GM21619 (cell line): ENCODE data around the gene ATP8B4.

Source experiments
- ATAC-seq: cut with Tn5 transposase; IDR thresholded peaks from one replicate; pipeline ENCODE4 v1.9.1; 2021; ENCODE audit not compliant: unreplicated experiment

ATP8B4 gene

DNA sequence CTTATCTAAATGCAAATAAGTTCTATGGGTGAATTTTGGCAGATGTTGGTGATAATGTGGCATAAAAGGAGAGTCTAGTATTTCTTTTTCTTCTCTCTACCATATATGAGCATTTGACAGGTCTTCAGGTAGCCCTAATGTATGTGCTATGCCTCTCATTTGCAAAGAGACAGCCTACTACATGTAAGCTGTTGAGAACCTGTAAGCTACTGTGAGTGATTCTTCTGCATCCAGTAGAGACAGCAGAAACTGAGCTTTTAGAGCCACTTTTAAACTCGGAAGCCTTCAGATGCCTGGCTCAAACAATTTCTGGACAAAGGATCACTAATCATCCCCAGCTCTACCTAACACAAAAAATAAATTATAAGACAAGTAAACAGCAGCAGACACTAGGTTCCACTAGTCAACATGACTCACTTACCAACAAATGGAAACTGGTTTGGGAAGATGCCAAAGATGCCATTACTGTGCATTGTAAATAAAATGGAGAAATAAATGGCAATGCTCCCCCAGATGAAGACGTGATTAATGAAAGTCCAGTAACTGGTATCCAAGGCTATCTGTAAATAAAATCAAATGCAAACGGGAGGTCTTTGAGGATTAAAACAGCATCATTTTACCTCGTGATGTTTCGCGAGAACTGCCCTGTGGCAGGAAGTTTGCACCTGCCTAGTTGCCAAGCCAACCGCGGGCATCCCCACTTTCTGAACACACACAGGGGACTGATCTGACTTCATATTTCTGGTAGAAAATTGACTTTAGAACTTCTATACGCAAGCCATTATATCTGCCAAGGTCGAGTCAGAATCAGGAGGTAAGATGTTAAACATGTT is 252.9 kb downstream of the ATP8B4 start:
- ATAC-seq: no peak

DNA sequence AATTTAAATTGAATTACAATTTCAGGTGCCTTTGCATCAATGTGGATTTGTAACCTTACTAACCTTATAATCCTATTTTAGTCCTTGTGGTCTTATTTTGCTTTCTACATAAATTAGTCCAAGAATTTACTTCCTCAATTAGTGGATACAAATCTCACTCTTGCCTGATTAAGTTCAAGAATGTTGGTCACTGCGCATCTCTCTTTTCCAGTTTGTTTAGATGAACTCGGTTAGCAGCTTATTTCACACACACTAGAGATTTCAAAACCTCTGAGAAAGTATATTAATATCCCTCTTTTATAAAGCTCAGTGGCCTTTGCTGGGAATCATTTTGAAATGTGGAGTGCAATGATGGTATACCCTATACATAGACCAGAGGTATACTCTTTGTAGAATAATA is 254.8 kb downstream of the ATP8B4 start:
- no peak for ATAC-seq

DNA sequence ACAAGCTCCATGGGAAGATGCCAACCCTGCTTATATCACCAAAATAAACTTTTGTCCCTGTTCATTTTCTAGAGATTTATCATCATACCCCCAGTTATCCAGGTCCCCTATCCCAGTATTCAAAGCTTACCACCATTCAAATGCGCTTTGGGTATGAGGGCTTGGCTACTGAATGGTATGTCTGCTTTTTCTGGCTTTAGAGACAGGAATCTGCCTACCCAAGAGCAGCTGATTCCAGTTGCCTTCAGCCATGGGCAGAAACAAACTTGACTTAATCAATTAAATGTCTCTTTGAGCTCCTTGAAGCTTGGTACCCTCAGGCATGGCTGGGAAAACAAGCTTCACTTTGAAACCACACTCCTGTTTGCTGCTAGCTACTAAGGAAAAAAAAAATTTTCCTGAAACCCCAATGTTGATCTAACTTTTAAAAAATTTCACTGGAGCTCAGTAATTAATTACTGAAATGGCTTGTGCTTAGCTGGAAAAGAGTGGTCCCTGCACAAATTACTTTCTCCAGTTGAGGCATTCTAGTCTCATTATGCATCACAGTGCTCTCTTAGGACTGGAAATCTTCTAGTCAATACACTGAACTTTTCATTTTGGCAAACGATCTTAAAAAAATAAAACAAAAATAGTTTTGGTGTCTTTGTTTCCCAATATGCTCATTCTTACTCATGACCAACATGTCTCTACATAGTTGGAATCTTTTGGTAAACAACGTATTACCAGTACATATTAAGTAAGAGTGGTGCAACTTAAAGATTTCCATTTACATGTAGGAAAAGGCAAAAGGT is 255.4 kb downstream of the ATP8B4 start:
- ATAC-seq: no peak

DNA sequence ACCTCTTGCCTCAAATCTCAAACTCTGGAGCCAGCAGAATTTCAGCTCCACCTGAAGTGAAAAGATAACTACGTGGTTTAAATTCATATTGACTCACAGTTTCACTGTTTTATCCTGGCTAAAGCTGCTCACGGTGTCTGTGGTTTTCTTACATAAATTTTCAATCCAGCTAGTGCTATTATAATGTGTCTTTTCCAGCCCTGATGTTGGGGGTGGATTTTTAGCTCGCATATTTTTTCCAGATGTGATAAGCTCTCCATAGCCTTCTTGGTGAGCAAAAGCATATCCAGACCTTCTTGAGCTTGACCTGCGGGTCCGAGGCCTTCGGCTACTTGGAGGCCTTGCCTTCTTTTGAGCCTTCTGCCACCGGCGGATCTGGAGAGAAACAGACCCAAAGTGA is 258.9 kb downstream of the ATP8B4 start:
- no peak for ATAC-seq

DNA sequence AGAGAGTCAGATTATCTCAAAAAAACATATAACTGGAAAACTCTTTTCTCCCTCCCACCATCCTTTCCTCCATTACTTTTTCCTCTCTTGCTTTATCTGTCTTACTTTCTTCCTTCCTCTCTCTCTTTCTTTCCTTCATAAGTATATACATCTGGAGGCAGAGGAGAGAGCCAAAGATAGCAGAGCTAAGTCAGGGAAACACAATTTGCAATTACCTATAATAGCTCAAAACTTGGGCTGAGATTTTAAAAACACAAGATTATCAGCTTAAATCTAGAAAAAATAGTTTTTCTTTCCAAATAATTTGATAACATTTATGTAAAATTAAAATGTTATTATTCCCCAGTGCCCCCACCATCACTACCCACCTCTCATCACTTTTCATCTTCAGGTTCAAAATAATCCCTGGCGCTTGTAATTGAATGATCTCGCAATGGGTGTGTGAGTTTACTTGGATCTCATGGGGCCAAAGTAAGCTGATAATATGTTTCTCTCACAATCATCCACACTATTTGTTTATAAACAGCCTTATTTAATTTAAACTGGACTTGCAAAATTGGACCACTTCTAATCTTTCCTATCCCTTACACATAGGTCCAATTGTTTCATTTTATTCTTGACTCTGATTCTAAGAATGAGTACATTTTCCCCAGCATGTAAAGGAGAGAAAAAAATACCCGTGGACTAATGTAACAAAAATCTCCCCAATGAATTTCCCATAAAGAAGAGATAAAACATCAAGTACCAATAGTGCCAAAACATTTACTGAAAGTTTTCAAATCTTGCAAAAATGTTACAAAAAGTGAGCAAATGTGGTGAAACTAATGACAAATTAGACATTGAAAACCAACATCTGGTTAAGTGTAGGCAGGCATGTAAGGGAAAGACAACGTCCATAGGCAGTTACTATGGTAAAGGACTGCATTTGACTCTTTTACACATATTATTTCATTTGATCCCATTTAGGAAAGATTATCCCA is 261.2 kb downstream of the ATP8B4 start:
- no peak for ATAC-seq

- no peak for ATAC-seq
These were observed 263.0 kb downstream of the ATP8B4 start for GRCh38 chr15:49855917-49856637.

DNA sequence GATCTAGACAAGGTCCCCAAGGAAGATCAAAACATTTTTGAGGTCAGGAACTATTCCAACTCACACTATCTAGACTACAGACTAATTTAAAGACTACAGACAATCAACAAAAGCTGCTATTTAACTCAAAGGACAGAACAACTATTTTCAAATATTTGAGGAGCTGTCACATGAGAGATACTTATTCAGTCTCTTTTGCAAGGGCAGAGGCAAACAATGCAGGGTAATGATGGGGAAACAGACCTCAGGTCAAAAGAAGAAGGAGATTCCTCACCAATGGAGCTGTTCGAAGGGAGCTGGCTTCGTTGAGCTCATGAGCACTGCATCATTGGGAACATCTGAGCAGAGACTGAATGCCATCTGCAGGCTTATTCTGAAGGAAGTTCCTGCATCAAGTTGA is 266.3 kb downstream of the ATP8B4 start:
- no peak for ATAC-seq

DNA sequence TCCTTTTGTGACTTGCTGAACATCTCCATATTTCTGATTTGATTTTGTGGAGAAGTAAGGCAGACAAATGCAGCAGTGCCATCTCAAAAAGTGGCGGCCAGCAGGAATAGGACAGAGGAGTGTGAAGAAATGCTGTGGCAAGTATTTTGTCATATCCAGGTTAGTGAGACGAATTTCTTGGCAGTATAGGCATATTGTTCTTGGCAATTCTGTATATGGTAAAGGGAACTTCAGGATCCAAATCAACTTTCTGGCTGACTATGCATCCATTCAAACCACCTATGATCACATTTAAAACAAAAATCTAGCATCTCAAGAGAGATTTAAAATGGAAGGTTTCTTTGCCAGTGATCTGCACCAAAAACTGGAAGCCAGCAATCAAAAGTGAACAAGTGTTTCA is 270.2 kb downstream of the ATP8B4 start:
- ATAC-seq: no peak

DNA sequence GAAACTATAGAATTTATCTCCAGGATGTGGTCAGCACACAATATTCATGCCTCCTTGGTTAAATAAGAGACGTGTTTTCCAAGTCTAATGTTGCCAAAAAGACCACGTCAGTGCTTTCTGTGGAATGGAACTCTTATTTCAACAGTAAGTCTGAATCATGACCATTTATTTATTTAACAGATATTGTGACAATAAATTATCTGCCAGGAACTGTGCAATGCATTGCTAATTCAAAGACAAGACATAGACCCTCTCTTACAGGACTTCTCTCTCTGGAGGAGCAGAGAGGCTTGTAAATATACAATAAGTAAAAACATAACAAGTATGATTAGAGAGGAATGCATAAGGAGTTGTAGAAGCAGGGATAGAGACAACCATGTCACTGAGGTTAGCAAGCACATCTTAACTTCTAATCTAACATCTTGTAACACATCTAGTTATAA is 270.7 kb downstream of the ATP8B4 start:
- ATAC-seq: no peak

GRCh38 chr15:49847423-49848281 is 271.4 kb downstream of the ATP8B4 start:
- no peak for ATAC-seq

DNA sequence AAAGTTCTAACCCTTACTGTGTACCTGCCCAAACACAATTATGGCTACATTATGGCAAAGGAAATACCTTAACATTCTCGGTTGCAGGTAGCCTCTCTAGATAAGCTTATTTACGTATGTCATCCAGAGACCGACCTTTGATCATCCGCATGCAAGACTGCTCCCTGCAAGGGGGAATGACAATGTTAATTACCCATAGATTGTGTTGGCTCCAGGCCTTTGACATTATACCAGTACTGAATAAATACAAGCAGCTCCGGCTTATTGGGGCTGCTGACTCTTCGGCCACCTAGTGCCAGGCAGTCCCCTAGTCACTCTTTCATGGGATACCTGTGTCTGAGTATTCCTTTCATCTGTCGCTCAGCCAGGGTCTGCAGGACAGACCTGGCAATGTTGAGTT is 274.6 kb downstream of the ATP8B4 start:
- no peak for ATAC-seq

DNA sequence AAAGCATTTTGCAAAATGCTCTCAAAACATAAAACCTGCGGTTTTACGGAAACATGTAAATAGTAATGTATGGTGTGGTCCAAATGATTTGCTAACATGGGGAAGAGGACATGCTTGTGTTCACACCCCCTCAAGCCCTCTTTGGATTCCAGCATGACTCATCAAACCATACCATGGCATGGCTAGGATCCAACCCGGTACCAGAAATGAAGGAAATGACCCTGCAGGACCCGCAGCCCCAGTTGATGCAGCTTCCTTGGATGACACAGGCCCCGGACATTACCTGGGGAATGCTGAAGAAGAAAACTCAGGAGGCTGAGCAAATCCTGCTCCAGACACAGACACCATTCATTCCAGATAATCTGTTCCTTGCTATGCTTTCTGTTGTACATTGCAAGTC is 275.3 kb downstream of the ATP8B4 start:
- no peak for ATAC-seq

DNA sequence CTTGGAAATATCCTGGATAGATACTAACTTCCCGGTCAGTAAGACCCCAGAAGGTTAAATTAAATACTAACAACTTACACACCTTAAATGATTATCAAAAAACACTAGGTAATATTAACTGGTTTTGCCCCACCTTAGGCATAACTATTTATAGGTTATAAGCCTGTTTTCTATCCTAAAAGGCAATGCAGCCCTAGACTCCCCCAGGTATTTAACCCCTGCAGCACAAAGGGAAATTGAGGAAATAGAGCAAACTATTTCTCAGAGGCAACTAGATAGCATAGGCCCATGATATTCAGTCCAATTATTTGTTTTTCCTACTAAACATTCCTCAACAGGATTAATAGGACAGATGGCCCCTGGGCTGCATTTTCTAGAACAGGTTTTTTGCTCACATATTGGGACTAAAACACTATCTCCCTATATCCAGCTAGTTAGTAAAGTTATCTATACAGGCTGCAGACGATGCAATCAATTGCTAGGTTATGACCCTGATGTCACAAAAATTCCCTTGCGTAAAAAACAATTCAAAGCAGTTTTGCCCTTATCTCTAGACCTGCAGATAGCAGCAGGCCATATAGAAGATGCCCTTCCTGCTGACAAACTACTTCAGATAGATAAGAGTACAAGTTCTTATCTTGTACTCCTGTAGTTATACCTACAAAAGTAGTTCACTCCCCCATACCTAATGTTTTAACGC is 276.9 kb downstream of the ATP8B4 start:
- ATAC-seq: no peak

DNA sequence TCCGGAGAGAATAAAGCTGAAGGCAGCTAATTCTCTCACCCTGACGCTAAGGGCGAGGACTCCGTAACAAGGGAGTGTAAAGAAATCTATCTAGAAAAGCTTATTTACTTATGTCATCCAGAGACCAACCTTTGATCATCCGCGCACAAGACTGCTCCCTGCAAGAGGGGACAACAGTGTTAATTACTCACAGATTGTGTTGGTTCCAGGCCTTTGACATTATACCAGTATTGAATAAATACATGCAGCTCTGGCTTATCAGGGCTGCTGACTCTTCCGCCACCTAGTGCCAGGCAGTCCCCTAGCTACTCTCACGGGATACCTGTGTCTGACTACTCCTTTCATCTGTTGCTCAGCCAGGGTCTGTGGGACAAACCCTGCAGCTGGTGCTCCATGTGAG is 286.5 kb downstream of the ATP8B4 start:
- ATAC-seq: no peak

DNA sequence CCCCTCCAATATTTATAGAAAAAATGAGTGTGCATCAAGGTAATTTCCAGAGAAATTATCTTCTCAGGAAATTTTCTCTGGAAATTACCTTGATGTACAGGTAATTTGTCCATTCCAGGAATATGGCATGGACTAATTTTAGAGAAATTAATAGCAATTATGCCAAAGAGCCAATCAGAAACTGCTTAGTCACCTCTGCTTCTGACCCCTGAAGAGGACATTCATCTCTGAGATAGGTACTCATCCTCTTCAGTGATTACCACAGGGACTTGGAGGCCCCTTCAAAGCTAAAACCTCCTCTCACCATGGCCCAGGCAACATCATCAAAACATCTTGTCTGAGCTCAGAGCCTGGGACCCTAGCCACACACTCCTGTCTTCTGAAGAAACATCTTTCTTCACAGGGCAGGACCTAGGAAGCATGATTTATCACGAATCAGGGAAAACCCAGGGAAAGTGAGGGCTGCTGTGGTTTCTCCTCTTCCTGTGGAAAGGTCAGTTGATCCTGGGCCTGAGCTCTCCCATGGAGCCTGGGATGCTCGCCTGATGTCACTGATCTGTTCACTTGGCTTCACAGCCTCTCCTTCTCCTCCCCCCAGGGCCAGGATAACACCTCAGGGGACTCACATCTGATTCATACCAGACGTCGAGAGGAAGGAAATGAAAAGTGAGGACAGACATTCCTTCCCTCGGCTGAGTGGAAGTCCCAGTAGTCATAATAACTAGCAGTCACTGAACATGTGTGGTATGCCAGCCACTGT is 287.6 kb downstream of the ATP8B4 start:
- ATAC-seq: no peak

GRCh38 chr15:49830391-49830790 is 288.6 kb downstream of the ATP8B4 start:
- ATAC-seq: no peak

GRCh38 chr15:49827311-49827710 is 291.7 kb downstream of the ATP8B4 start:
- no peak for ATAC-seq

DNA sequence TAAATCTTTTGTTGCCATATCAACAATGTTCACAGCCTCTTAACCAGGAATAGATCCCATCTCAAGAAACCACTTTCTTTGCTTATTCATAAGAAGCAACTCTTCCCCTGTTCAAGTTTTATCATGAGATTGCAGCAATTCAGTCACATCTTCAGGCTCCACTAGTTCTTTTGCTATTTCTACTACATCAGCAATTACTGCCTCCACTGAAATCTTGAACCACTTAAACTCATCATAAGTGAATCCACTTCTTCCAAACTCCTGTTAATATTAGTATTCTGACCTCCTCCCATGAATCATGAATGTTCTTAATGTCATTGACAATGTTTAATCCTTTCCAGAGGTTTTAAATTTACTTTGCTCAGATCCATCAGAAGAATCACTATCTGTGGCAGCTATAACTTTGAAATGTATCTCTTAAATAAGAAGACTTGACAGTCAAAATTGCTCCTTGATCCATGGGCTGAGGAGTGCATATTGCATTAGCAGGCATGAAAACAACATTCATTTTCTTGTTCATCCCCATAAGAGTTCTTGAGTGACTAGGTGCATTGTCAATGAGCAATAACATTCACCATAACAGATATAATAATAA is 292.3 kb downstream of the ATP8B4 start:
- no peak for ATAC-seq
